OCI-LY3 (cell line): ENCODE measurements around the gene ENO1.

Experiments used
- CTCF ChIP-seq: fragments of 200-600, 300-600 bp; sonication (generic); IDR thresholded peaks from 2 replicates; pipeline ENCODE4 v1.5.1; 2014; ENCODE audit warnings: antibody characterized with exemption, low read length, low read depth
- EZH2phosphoT487 ChIP-seq: fragments of 200-600 bp; shearing (Covaris generic); IDR thresholded peaks from 2 replicates; pipeline ENCODE4 v1.6.1; 2018; ENCODE audit warnings: antibody characterized with exemption, mixed run types, low read depth

- TF ChIP-seq CTCF = no peak
- no peak for TF ChIP-seq EZH2phosphoT487
Observed at GRCh38 chr1:8914466-8914865, 36.0 kb upstream of the ENO1 start.
